PC-3 (cell line): ENCODE measurements around the gene CTU1.

Source experiments
- EZH2 ChIP-seq: fragments of 300-600 bp; sonication (generic); IDR thresholded peaks from one replicate; pipeline ENCODE4 v1.6.1; 2017; ENCODE audit warnings: antibody characterized with exemption, mild to moderate bottlenecking, low read length; ENCODE audit not compliant: unreplicated experiment
- TF ChIP-seq, protein P1 (sequence below): fragments of 300-600 bp; sonication (generic); conservative IDR thresholded peaks from 2 replicates; pipeline ENCODE4 v1.5.1; 2017; ENCODE audit warnings: antibody characterized with exemption, low read depth, mild to moderate bottlenecking, low read length

- TF ChIP-seq, protein P1, sequence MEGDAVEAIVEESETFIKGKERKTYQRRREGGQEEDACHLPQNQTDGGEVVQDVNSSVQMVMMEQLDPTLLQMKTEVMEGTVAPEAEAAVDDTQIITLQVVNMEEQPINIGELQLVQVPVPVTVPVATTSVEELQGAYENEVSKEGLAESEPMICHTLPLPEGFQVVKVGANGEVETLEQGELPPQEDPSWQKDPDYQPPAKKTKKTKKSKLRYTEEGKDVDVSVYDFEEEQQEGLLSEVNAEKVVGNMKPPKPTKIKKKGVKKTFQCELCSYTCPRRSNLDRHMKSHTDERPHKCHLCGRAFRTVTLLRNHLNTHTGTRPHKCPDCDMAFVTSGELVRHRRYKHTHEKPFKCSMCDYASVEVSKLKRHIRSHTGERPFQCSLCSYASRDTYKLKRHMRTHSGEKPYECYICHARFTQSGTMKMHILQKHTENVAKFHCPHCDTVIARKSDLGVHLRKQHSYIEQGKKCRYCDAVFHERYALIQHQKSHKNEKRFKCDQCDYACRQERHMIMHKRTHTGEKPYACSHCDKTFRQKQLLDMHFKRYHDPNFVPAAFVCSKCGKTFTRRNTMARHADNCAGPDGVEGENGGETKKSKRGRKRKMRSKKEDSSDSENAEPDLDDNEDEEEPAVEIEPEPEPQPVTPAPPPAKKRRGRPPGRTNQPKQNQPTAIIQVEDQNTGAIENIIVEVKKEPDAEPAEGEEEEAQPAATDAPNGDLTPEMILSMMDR: no peak
- TF ChIP-seq EZH2: no peak
These were observed 16.5 kb upstream of the CTU1 start, which contains the start of gene SIGLEC9 for GRCh38 chr19:51124729-51125128.
